Measurements from ENCODE around the gene HIBCH. TPM values are rescaled to one million over a fixed set of nuclear protein-coding genes. Genes with fewer than 3 reads are reported as not detected.
"Not testable (repeated sequence)": the region's sequence is repeated elsewhere in the genome, so short reads cannot be mapped to it uniquely, and the experiment has no call there.

The HIBCH gene
- total RNA-seq, 4 donors from 2014 or later = 15.6 to 19.9 (median 17.8) TPM

DNA sequence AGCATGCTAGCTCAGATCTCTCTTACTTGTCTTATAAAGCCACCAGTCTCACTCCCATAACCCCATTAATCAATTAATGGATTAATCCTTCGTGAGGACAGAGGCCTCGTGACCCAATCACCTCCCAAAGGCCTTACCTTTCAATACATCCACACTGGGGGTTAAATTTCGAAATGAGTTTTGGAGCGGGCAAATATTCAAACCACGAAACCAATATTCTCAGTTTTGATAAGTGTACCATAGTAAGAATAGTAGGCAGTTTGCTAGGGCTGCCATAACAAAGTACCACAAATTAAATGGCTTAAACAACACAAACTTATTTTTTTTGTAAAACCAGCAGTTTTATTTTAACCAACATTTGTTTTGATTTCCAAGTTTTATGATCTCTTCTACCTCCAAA lies 15.2 kb downstream of the HIBCH start:
- Histone ChIP-seq H3K27me3 (no peaks in the 10 kb centered on the region), H3K4me1 (peaks cover 0 to 18% (median 0%) of the 10 kb centered on the region in 4 donors), H3K36me3 (peaks cover 0 to 59% (median 0%) of the 10 kb centered on the region in 3 donors), H3K9me3 (no peaks in the 10 kb centered on the region), H3K4me3 (no peak overlapping the region), H3K27ac (no peak overlapping the region)
- no peak for TF ChIP-seq POLR2A (IDR thresholded peaks at IDR 0.05)
- 93 to 95% methylated on average over 5 of the region's 5 CpGs for WGBS, 2 donors
- DNase-seq (ENCODE audit: low spot score in 2 of 2) = no peak

DNA sequence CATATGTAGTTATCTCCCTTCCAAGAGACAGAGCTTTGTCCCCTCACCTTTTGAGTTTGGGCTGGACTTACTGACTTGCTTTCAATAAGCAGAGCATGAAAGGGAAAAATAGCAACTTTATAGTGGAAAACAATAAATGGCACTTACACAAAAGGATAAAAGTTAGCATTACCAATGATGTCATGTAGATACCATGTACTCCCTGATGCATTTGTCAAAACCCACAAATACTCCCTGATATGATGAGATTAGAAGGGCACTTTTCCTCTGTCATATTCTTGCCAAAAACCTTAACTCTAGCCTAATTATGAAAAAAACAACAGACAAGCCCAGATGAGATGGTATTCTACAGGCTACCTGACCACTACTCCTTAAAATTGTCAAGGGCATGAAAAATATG lies 16.0 kb downstream of the HIBCH start:
- H3K4me3 ChIP-seq = no peak overlapping the region
- H3K27ac ChIP-seq = no peak overlapping the region
- no peaks in the 10 kb centered on the region for H3K9me3 ChIP-seq
- no peaks in the 10 kb centered on the region for H3K27me3 ChIP-seq
- DNase-seq (ENCODE audit: low spot score in 2 of 2) = no peak
- TF ChIP-seq POLR2A (IDR thresholded peaks at IDR 0.05) = no peak
- no peak for TF ChIP-seq EP300 (IDR thresholded peaks at IDR 0.05)
- TF ChIP-seq, protein P1, sequence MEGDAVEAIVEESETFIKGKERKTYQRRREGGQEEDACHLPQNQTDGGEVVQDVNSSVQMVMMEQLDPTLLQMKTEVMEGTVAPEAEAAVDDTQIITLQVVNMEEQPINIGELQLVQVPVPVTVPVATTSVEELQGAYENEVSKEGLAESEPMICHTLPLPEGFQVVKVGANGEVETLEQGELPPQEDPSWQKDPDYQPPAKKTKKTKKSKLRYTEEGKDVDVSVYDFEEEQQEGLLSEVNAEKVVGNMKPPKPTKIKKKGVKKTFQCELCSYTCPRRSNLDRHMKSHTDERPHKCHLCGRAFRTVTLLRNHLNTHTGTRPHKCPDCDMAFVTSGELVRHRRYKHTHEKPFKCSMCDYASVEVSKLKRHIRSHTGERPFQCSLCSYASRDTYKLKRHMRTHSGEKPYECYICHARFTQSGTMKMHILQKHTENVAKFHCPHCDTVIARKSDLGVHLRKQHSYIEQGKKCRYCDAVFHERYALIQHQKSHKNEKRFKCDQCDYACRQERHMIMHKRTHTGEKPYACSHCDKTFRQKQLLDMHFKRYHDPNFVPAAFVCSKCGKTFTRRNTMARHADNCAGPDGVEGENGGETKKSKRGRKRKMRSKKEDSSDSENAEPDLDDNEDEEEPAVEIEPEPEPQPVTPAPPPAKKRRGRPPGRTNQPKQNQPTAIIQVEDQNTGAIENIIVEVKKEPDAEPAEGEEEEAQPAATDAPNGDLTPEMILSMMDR (IDR thresholded peaks at IDR 0.05) = no peak
- H3K4me1 ChIP-seq = peaks cover 0 to 18% (median 0%) of the 10 kb centered on the region in 4 donors
- H3K36me3 ChIP-seq = peaks cover 0 to 57% (median 0%) of the 10 kb centered on the region in 3 donors

DNA sequence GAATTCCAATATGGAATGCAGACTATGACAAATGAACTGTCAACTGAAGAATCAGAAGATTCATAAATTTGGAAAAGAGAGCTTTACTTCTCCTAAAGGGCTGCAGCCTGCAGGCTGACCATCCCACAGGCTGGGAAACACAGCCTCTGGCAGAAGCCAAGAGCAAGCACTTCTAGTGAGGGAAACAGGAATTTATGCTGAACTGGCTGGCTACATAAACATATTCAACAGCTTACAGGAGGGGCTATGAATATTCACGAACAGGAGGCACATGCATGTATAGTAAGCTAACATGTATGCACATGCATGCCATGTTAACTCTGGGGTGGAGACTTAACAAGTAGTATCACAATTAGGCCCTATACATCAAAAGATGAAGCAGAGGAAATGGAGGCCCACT lies 17.6 kb downstream of the HIBCH start:
- WGBS, 2 donors = 95 to 100% methylated on average over 1 of the region's 1 CpG
- TF ChIP-seq, protein P1 (IDR thresholded peaks at IDR 0.05) = no peak
- TF ChIP-seq POLR2A (IDR thresholded peaks at IDR 0.05) = no peak
- no peak for TF ChIP-seq EP300 (IDR thresholded peaks at IDR 0.05)
- no peaks in the 10 kb centered on the region for H3K27me3 ChIP-seq

DNA sequence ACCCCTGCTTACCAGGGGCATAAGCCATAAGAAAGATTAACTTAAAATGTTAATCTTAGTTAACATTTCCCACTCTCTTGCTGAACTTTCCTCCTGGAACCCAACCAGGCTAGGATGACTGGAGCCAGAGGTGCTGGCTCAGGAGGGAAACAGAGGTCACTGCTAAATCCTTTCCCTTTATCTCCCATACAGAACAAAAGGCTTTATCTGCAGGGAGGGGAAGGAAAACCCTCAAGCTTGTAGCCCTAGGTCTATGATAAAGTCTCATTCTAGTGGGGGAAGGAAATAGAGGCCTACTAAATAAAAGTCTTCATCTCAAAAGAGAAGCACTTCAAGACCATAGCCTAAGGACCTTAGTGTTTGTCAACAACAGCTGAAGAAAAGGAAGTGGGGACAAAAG lies 18.6 kb downstream of the HIBCH start:
- Histone ChIP-seq H3K4me1 (peaks cover 0 to 18% (median 0%) of the 10 kb centered on the region in 4 donors), H3K27me3 (no peaks in the 10 kb centered on the region)

More for the DNA sequence above, 17.6 kb downstream of the HIBCH start:
- H3K36me3 ChIP-seq = peaks cover 0 to 41% (median 0%) of the 10 kb centered on the region in 3 donors
- no peak overlapping the region for H3K4me3 ChIP-seq
- peaks cover 0 to 18% (median 0%) of the 10 kb centered on the region in 4 donors for H3K4me1 ChIP-seq
- H3K27ac ChIP-seq = no peak overlapping the region
- no peaks in the 10 kb centered on the region for H3K9me3 ChIP-seq
- DNase-seq (ENCODE audit: low spot score in 2 of 2) = no peak

DNA sequence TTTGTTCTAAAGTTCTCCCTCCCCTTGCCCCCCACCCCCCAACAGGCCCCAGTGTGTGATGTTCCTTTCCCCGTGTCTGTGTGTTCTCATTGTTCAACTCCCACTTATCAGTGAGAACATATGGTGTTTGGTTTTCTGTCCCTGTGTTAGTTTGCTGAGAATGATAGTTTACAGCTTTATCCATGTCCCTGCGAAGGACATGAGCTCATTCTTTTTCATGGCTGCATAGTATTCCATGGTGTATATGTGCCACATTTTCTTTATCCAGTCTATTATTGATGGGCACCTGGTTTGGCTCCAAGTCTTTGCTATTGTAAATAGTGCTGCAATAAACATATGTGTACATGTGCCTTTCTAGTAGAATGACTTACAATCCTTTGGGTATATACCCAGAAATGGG lies 21.7 kb downstream of the HIBCH start:
- not testable (repeated sequence) for H3K27ac ChIP-seq; H3K4me1 ChIP-seq; H3K27me3 ChIP-seq; DNase-seq (ENCODE audit: low spot score in 2 of 2); H3K9me3 ChIP-seq; H3K4me3 ChIP-seq
- 96 to 100% methylated on average over 2 of the region's 2 CpGs for WGBS, 2 donors
- H3K36me3 ChIP-seq = peaks cover 0 to 47% (median 0%) of the 10 kb centered on the region in 3 donors

More for the DNA sequence above, 18.6 kb downstream of the HIBCH start:
- TF ChIP-seq EP300 (IDR thresholded peaks at IDR 0.05) (no peak), POLR2A (IDR thresholded peaks at IDR 0.05) (no peak)
- TF ChIP-seq, protein P1 (IDR thresholded peaks at IDR 0.05) = no peak
- Histone ChIP-seq H3K27ac (no peak overlapping the region), H3K9me3 (no peaks in the 10 kb centered on the region), H3K4me3 (no peak overlapping the region), H3K36me3 (peaks cover 0 to 38% (median 0%) of the 10 kb centered on the region in 3 donors)
- DNase-seq (ENCODE audit: low spot score in 2 of 2) = no peak

DNA sequence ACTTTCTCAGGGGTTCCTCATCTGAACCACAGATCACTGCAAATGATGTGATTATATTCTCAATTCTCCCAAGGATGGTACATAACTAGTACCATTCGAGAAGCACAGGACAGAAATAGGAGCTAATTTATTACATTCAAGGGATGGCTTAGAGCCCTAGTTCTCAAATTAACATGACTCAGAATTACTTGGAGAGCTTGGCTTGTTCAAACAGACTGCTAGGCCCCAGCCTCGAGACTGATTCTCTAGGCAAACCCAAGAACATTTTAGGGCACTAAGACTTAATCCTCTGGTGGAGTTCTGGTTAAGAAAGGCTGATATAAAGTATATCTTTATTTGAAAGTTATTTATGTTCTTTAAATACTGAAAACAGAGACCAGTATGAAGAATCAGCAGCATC lies 35.8 kb downstream of the HIBCH start:
- Histone ChIP-seq H3K4me3 (no peak overlapping the region), H3K9me3 (no peaks in the 10 kb centered on the region), H3K27me3 (no peaks in the 10 kb centered on the region), H3K36me3 (peaks cover 0 to 71% (median 0%) of the 10 kb centered on the region in 3 donors), H3K4me1 (no peaks in the 10 kb centered on the region), H3K27ac (no peak overlapping the region)
- TF ChIP-seq POLR2A (IDR thresholded peaks at IDR 0.05) = no peak
- TF ChIP-seq, protein P1 (IDR thresholded peaks at IDR 0.05) = no peak
- no peak for TF ChIP-seq EP300 (IDR thresholded peaks at IDR 0.05)
- no peak for DNase-seq (ENCODE audit: low spot score in 2 of 2)
- 85% methylated on average over 2 of the region's 2 CpGs for WGBS, 2 donors

Measured in tibial nerve (tissue), 4 donors.